Natural killer cell (primary cell): ENCODE results near the gene SEMA5A. TPM values are rescaled to one million over a fixed set of nuclear protein-coding genes. Genes with fewer than 3 reads are reported as not detected.

Experiments
- ATAC-seq, 3 donors: fragments of 150-1000 bp in 2 of 3; fragments of 200-7000 bp in 1 of 3; cut with Tn5 transposase; 1 replicate in 1 of 3; 2 replicates in 2 of 3; pipeline ENCODE4 v1.10.0; 2021; ENCODE audit warnings: mild to moderate bottlenecking in 2 of 3, moderate library complexity in 2 of 3
- DNase-seq, 2 donors: peaks; one replicate each; pipeline versions ENCODE4 v3.0.0 to v3.0.0-alpha.2; 2013 to 2021; ENCODE audit warnings: mixed read lengths in 1 of 2
- H3K27ac ChIP-seq: one replicate; pipeline ENCODE4 v1.5.1; 2013; ENCODE audit warnings: mild to moderate bottlenecking, low read length
- H3K27me3 ChIP-seq: one replicate; pipeline ENCODE4 v1.6.1; 2013; ENCODE audit warnings: low read length; ENCODE audit not compliant: control insufficient read depth, insufficient read depth
- H3K36me3 ChIP-seq: one replicate; pipeline ENCODE4 v1.6.1; 2013; ENCODE audit warnings: low read length; ENCODE audit not compliant: control insufficient read depth, insufficient read depth
- H3K4me1 ChIP-seq: one replicate; pipeline ENCODE4 v1.6.1; 2013; ENCODE audit warnings: low read length; ENCODE audit not compliant: control insufficient read depth, insufficient read depth
- H3K4me3 ChIP-seq: one replicate; pipeline ENCODE4 v1.5.1; 2013; ENCODE audit warnings: low read length
- H3K9me3 ChIP-seq: one replicate; pipeline ENCODE4 v1.6.1; 2013; ENCODE audit warnings: low read length; ENCODE audit not compliant: control insufficient read depth, insufficient read depth
- H3K27ac Mint-ChIP-seq, 2 donors: one replicate each; pipeline ENCODE4 v1.8.0; 2022; ENCODE audit warnings: mild to moderate bottlenecking in 2 of 2, mixed read lengths in 2 of 2, moderate library complexity in 1 of 2
- H3K27me3 Mint-ChIP-seq, 2 donors: one replicate each; pipeline ENCODE4 v1.8.0; 2022; ENCODE audit warnings: low read depth in 2 of 2, mixed read lengths in 2 of 2
- H3K36me3 Mint-ChIP-seq: one replicate; pipeline ENCODE4 v1.8.0; 2022; ENCODE audit warnings: mixed read lengths
- H3K4me1 Mint-ChIP-seq, 2 donors: one replicate each; pipeline ENCODE4 v1.8.0; 2022; ENCODE audit warnings: mixed read lengths in 2 of 2
- H3K4me3 Mint-ChIP-seq: one replicate; pipeline ENCODE4 v1.8.0; 2022; ENCODE audit warnings: mild to moderate bottlenecking, moderate library complexity, mixed read lengths
- H3K9me3 Mint-ChIP-seq, 2 donors: one replicate each; pipeline ENCODE4 v1.8.0; 2022; ENCODE audit warnings: mixed read lengths in 2 of 2
- WGBS: methylation state at CpG from one replicate; pipeline ENCODE4 v1.1.7; 2013; ENCODE audit warnings: missing lambda C conversion rate; ENCODE audit not compliant: insufficient coverage; 5-methylcytosine and 5-hydroxymethylcytosine counted together
- intact Hi-C: fragments of 100-400 bp; cut with micrococcal nuclease; formaldehyde crosslinking; loops from one replicate; pipeline ENCODE4 v1.14.2; 2022
- total RNA-seq, 4 donors: library from RNA; stranded (reverse); fragments of 120-200 nt in 1 of 4; gene quantifications; one replicate each; pipeline versions ENCODE4 v1.2.3 to v1.2.4, GENCODE V29; 2013 to 2022
- TF ChIP-seq, protein P1 (sequence below): fragments of 200-600 bp; IDR thresholded peaks from one replicate; pipeline ENCODE4 v1.8.0; 2022; ENCODE audit warnings: antibody characterized with exemption

Gene SEMA5A
- total RNA-seq, 3 donors from 2014 or later (not counting 1 experiment from before 2014, with no cell fraction given): 0.15 TPM; not detected in 2

DNA sequence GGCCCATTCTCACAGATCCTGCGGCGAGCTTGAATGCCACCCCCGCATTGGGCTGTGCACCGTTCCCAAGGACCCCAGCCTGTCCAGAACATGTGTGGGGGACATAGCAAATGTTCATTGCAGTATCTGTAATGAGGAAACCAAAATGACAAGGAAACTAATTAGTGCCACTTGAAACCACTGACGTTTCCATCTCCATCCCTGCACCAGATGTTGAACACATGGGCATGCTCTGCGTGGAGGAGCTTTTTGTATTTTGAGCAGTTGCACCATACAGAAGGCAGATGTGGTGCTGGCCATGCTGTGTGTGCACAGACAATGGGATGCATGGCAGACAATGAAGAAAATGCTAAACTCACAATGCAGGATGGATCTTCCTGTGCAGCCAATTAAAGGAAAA lies 437.7 kb downstream of the SEMA5A start:
- Histone ChIP-seq H3K27me3 (no peaks in the 10 kb centered on the region), H3K9me3 (peaks cover 2% of the 10 kb centered on the region), H3K4me3 (no peak overlapping the region), H3K36me3 (no peaks in the 10 kb centered on the region), H3K4me1 (no peaks in the 10 kb centered on the region), H3K27ac (no peak overlapping the region)
- ATAC-seq: no peak
- Mint-ChIP-seq H3K27me3 (no peaks in the 10 kb centered on the region), H3K36me3 (no peaks in the 10 kb centered on the region), H3K4me3 (no peak overlapping the region), H3K27ac (no peak overlapping the region), H3K4me1 (no peaks in the 10 kb centered on the region), H3K9me3 (peaks cover 9 to 11% of the 10 kb centered on the region in 2 donors)
- TF ChIP-seq, protein P1, sequence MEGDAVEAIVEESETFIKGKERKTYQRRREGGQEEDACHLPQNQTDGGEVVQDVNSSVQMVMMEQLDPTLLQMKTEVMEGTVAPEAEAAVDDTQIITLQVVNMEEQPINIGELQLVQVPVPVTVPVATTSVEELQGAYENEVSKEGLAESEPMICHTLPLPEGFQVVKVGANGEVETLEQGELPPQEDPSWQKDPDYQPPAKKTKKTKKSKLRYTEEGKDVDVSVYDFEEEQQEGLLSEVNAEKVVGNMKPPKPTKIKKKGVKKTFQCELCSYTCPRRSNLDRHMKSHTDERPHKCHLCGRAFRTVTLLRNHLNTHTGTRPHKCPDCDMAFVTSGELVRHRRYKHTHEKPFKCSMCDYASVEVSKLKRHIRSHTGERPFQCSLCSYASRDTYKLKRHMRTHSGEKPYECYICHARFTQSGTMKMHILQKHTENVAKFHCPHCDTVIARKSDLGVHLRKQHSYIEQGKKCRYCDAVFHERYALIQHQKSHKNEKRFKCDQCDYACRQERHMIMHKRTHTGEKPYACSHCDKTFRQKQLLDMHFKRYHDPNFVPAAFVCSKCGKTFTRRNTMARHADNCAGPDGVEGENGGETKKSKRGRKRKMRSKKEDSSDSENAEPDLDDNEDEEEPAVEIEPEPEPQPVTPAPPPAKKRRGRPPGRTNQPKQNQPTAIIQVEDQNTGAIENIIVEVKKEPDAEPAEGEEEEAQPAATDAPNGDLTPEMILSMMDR: no peak
- intact Hi-C loops: no loop called here
- WGBS: 89% methylated on average over 6 of the region's 6 CpGs
- DNase-seq: no peak

DNA sequence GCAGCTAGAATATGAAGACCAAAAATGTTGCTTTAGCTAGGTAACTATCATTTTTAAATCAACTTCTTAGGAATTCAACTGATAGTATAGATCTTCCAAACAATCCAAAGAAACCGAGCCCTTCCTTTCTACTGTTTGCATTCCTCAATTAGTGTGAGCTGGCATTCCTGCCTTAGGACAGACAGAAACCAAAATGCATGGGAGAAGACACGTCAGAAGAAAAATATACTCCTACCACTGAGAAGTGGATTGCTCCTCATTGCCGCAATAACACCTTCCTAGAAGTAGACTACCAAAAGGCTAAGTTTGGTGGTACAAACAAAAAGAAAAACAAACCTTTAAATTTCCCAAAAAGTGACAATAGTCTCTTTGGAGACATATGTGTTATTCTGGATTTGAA lies 440.0 kb downstream of the SEMA5A start:
- Mint-ChIP-seq H3K27me3 (no peaks in the 10 kb centered on the region), H3K4me1 (no peaks in the 10 kb centered on the region), H3K27ac (no peak overlapping the region), H3K4me3 (no peak overlapping the region), H3K9me3 (peaks cover 9% of the 10 kb centered on the region in 2 donors), H3K36me3 (no peaks in the 10 kb centered on the region)
- DNase-seq: no peak
- intact Hi-C loops: no loop called here
- H3K4me1 ChIP-seq: no peaks in the 10 kb centered on the region
- TF ChIP-seq, protein P1: no peak
- no peak overlapping the region for H3K4me3 ChIP-seq
- no peaks in the 10 kb centered on the region for H3K27me3 ChIP-seq
- WGBS: 82% methylated on average over 2 of the region's 3 CpGs
- ATAC-seq: no peak
- H3K36me3 ChIP-seq: no peaks in the 10 kb centered on the region
- H3K9me3 ChIP-seq: no peaks in the 10 kb centered on the region
- H3K27ac ChIP-seq: no peak overlapping the region

GRCh38 chr5:9104571-9105339 lies 441.1 kb downstream of the SEMA5A start:
- no peaks in the 10 kb centered on the region for H3K27me3 Mint-ChIP-seq
- Histone ChIP-seq H3K4me1 (no peaks in the 10 kb centered on the region), H3K27me3 (no peaks in the 10 kb centered on the region), H3K27ac (no peak overlapping the region), H3K9me3 (no peaks in the 10 kb centered on the region), H3K4me3 (no peak overlapping the region), H3K36me3 (no peaks in the 10 kb centered on the region)
- H3K4me1 Mint-ChIP-seq: no peaks in the 10 kb centered on the region
- WGBS: 78% methylated on average over 3 of the region's 3 CpGs
- H3K27ac Mint-ChIP-seq: no peak overlapping the region
- peaks cover 5 to 6% of the 10 kb centered on the region in 2 donors for H3K9me3 Mint-ChIP-seq
- ATAC-seq (no peak), DNase-seq (no peak)
- TF ChIP-seq, protein P1: no peak
- no peaks in the 10 kb centered on the region for H3K36me3 Mint-ChIP-seq
- H3K4me3 Mint-ChIP-seq: no peak overlapping the region
- intact Hi-C loops: no loop called here

- intact Hi-C loops: no loop called here
- H3K9me3 Mint-ChIP-seq: peaks cover 4 to 6% of the 10 kb centered on the region in 2 donors
- TF ChIP-seq, protein P1: no peak
Measured at GRCh38 chr5:9103290-9103689, 442.6 kb downstream of the SEMA5A start.

More at GRCh38 chr5:9103290-9103689, 442.6 kb downstream of the SEMA5A start:
- Mint-ChIP-seq H3K4me1 (no peaks in the 10 kb centered on the region), H3K4me3 (no peak overlapping the region), H3K27ac (no peak overlapping the region), H3K36me3 (no peaks in the 10 kb centered on the region), H3K27me3 (no peaks in the 10 kb centered on the region)
- 54% methylated on average over 4 of the region's 4 CpGs for WGBS
- Histone ChIP-seq H3K4me3 (no peak overlapping the region), H3K27me3 (no peaks in the 10 kb centered on the region), H3K4me1 (no peaks in the 10 kb centered on the region), H3K9me3 (no peaks in the 10 kb centered on the region), H3K27ac (no peak overlapping the region), H3K36me3 (no peaks in the 10 kb centered on the region)
- DNase-seq: no peak
- ATAC-seq: no peak
